OCI-LY3 (cell line): Measurements from ENCODE around the gene OR2T27.

Experiments
- H2AFZ ChIP-seq: fragments of 200-600, 300-600 bp; shearing (Covaris generic); 2 replicates; pipeline ENCODE4 v1.6.0; 2014; ENCODE audit warnings: antibody characterized with exemption, low read depth, low read length
- H3K27ac ChIP-seq: fragments of 200-600, 300-600 bp; sonication (generic); 2 replicates; pipeline ENCODE4 v1.5.1; 2014; ENCODE audit warnings: mild to moderate bottlenecking, low read length, moderate library complexity, mixed read lengths
- H3K27me3 ChIP-seq: fragments of 200-600, 300-600 bp; sonication (generic); 2 replicates; pipeline ENCODE4 v1.6.1; 2014; ENCODE audit warnings: low read depth, low read length, mixed read lengths
- H3K36me3 ChIP-seq: fragments of 200-600, 300-600 bp; sonication (generic); replicated peaks from 2 replicates; pipeline ENCODE3; 2014; ENCODE audit warnings: low read depth, low read length, mixed read lengths
- H3K4me1 ChIP-seq: fragments of 300-600, 200-600 bp; sonication (generic); 2 replicates; pipeline ENCODE4 v1.6.1; 2014; ENCODE audit warnings: low read length, mixed read lengths
- H3K4me2 ChIP-seq: fragments of 200-600, 300-600 bp; sonication (generic); 2 replicates; pipeline ENCODE4 v1.6.1; 2014; ENCODE audit warnings: low read length, mixed read lengths
- H3K4me3 ChIP-seq: fragments of 300-600, 200-600 bp; sonication (generic); 2 replicates; pipeline ENCODE4 v1.5.1; 2014; ENCODE audit warnings: antibody characterized with exemption, mild to moderate bottlenecking, low read length, moderate library complexity
- H3K79me2 ChIP-seq: fragments of 300-600, 200-600 bp; shearing (Covaris generic); 2 replicates; pipeline ENCODE4 v1.6.1; 2014; ENCODE audit warnings: mild to moderate bottlenecking, low read length, mixed read lengths
- H3K9ac ChIP-seq: fragments of 300-600, 200-600 bp; shearing (Covaris generic); 2 replicates; pipeline ENCODE4 v1.6.0; 2014; ENCODE audit warnings: mild to moderate bottlenecking, low read length, moderate library complexity
- H3K9me3 ChIP-seq: fragments of 200-600, 300-600 bp; shearing (Covaris generic); 2 replicates; pipeline ENCODE4 v1.6.1; 2014; ENCODE audit warnings: low read length, mixed read lengths; ENCODE audit not compliant: insufficient read depth
- H4K20me1 ChIP-seq: fragments of 200-600, 300-600 bp; sonication (generic); 2 replicates; pipeline ENCODE4 v1.6.1; 2016; ENCODE audit warnings: low read length, mixed read lengths; ENCODE audit not compliant: insufficient read depth
- EZH2phosphoT487 ChIP-seq: fragments of 200-600 bp; shearing (Covaris generic); IDR thresholded peaks from 2 replicates; pipeline ENCODE4 v1.6.1; 2018; ENCODE audit warnings: antibody characterized with exemption, mixed run types, low read depth
- TF ChIP-seq, protein P1 (sequence below): fragments of 200-600, 300-600 bp; sonication (generic); IDR thresholded peaks from 2 replicates; pipeline ENCODE4 v1.5.1; 2014; ENCODE audit warnings: antibody characterized with exemption, low read length, low read depth

OR2T27 gene

GRCh38 chr1:248613742-248614141, 41.6 kb downstream of the OR2T27 start:
- TF ChIP-seq EZH2phosphoT487, result no peak
- TF ChIP-seq, protein P1, sequence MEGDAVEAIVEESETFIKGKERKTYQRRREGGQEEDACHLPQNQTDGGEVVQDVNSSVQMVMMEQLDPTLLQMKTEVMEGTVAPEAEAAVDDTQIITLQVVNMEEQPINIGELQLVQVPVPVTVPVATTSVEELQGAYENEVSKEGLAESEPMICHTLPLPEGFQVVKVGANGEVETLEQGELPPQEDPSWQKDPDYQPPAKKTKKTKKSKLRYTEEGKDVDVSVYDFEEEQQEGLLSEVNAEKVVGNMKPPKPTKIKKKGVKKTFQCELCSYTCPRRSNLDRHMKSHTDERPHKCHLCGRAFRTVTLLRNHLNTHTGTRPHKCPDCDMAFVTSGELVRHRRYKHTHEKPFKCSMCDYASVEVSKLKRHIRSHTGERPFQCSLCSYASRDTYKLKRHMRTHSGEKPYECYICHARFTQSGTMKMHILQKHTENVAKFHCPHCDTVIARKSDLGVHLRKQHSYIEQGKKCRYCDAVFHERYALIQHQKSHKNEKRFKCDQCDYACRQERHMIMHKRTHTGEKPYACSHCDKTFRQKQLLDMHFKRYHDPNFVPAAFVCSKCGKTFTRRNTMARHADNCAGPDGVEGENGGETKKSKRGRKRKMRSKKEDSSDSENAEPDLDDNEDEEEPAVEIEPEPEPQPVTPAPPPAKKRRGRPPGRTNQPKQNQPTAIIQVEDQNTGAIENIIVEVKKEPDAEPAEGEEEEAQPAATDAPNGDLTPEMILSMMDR, result no peak
- Histone ChIP-seq H3K4me2 (no peak overlapping the region), H3K79me2 (no peaks in the 10 kb centered on the region), H3K4me1 (no peaks in the 10 kb centered on the region), H2AFZ (no peak overlapping the region), H3K27ac (no peak overlapping the region), H3K9ac (no peak overlapping the region), H4K20me1 (no peaks in the 10 kb centered on the region), H3K36me3 (no peaks in the 10 kb centered on the region), H3K4me3 (no peak overlapping the region), H3K9me3 (no peaks in the 10 kb centered on the region), H3K27me3 (no peaks in the 10 kb centered on the region)

DNA sequence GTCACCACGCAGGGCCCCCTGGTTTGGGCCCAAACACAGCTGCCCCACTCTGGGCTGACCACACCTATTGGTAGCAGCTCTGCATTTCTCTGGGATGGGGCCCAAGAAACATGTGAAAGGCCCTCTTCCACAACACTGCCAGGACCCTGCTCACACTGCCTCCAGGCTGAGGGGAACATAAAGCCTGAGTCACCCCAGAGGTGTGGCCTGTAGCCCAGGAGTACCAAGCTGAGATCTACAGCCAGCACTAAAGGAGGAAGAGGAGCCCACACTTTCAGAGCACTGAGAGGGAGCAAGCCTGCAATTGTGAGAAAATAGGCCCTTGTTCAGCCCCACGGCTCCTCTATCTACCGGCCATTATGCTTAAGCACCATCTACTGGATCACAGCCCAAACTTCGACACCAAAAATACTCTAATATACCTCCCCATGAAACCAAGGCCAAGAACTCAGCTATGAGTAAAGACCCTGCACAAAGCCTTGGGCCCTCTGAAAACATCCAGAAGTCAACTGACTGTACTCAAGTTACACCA, 43.4 kb downstream of the OR2T27 start:
- H3K9me3 ChIP-seq, result no peaks in the 10 kb centered on the region

GRCh38 chr1:248610301-248610700, 45.0 kb downstream of the OR2T27 start:
- TF ChIP-seq EZH2phosphoT487, result no peak
- TF ChIP-seq, protein P1, result no peak
- H3K9me3 ChIP-seq, result no peaks in the 10 kb centered on the region
- H4K20me1 ChIP-seq, result no peaks in the 10 kb centered on the region
- no peaks in the 10 kb centered on the region for H3K4me1 ChIP-seq
- no peak overlapping the region for H3K9ac ChIP-seq
- no peaks in the 10 kb centered on the region for H3K36me3 ChIP-seq
- H3K27ac ChIP-seq, result no peak overlapping the region
- H3K27me3 ChIP-seq, result no peaks in the 10 kb centered on the region
- H3K79me2 ChIP-seq, result no peaks in the 10 kb centered on the region
- no peak overlapping the region for H3K4me3 ChIP-seq
- no peak overlapping the region for H3K4me2 ChIP-seq
- H2AFZ ChIP-seq, result no peak overlapping the region

More for the DNA sequence above, 43.4 kb downstream of the OR2T27 start:
- Histone ChIP-seq H3K4me1 (no peaks in the 10 kb centered on the region), H3K9ac (no peak overlapping the region), H3K79me2 (no peaks in the 10 kb centered on the region), H3K4me2 (no peak overlapping the region), H3K4me3 (no peak overlapping the region), H4K20me1 (no peaks in the 10 kb centered on the region), H3K27ac (no peak overlapping the region), H3K36me3 (no peaks in the 10 kb centered on the region), H3K27me3 (no peaks in the 10 kb centered on the region), H2AFZ (no peak overlapping the region)
- TF ChIP-seq EZH2phosphoT487, result no peak
- TF ChIP-seq, protein P1, result no peak
